Ovary (tissue), 9 donors: Measurements from ENCODE around the gene B9D1. TPM values are rescaled to one million over a fixed set of nuclear protein-coding genes. Genes with fewer than 3 reads are reported as not detected.

Source experiments
- DNase-seq, 5 donors: peaks; one replicate each; pipeline ENCODE4 v3.0.0-alpha.2; 2019 to 2020
- H3K27ac ChIP-seq, 2 donors: fragments of 200-600 bp; one replicate each; pipeline versions ENCODE4 v1.5.1 to v1.8.0; 2019 to 2022
- H3K27me3 ChIP-seq: fragments of 200-600 bp; one replicate; pipeline ENCODE4 v1.8.0; 2022
- H3K36me3 ChIP-seq: fragments of 200-600 bp; sonication (generic); one replicate; pipeline ENCODE4 v1.5.1; 2019
- H3K4me1 ChIP-seq: one replicate; pipeline ENCODE4 v1.8.1; 2013; ENCODE audit warnings: mild to moderate bottlenecking, moderate library complexity; ENCODE audit not compliant: insufficient read depth
- H3K4me3 ChIP-seq: fragments of 200-600 bp; sonication (generic); one replicate; pipeline ENCODE4 v1.5.1; 2017
- H3K9me3 ChIP-seq, 2 donors: fragments of 200-600 bp in 1 of 2; sonication (generic) in 1 of 2; one replicate each; pipeline versions ENCODE4 v1.5.1 to v1.8.1; 2013 to 2019; ENCODE audit warnings: mild to moderate bottlenecking in 1 of 2, moderate library complexity in 1 of 2
- CTCF ChIP-seq, 3 donors: fragments of 450-650 bp in 2 of 3; fragments of 200-600 bp in 1 of 3; IDR thresholded peaks; one replicate each; pipeline versions ENCODE4 v1.5.1 to v1.8.0; 2016 to 2022; ENCODE audit warnings: antibody characterized with exemption in 3 of 3, mild to moderate bottlenecking in 1 of 3
- EP300 ChIP-seq: sonication (generic); formaldehyde crosslinking; IDR thresholded peaks from one replicate; pipeline ENCODE4 v1.6.1; 2017; ENCODE audit warnings: antibody characterized with exemption
- POLR2A ChIP-seq: fragments of 450-650 bp; IDR thresholded peaks from one replicate; pipeline ENCODE4 v1.6.1; 2017; ENCODE audit warnings: antibody characterized with exemption, mild to moderate bottlenecking, moderate library complexity
- WGBS, 3 donors: extraction: QIAGEN DNeasy Blood & Tissue Kit in 1 of 3; methylation state at CpG; one replicate each; pipeline versions ENCODE4 v1.1.5 to v1.1.7; 2013 to 2017; 5-methylcytosine and 5-hydroxymethylcytosine counted together
- intact Hi-C, 4 donors: fragments of 100-400 bp; cut with DNase I; formaldehyde crosslinking; loops; one replicate each; pipeline versions ENCODE4 v1.11.0 to v1.15.1; 2022 to 2023
- polyA plus RNA-seq, 2 donors: library from polyadenylated mRNA; stranded (reverse); fragments of 200-250 nt in 1 of 2; fragments of 350-450 nt in 1 of 2; fragmentation: Illumina TruSeq in 1 of 2; extraction: RNeasy Lipid Tissue Mini Kit (QIAGEN cat#74804) in 1 of 2; gene quantifications; one replicate each; pipeline ENCODE4 v1.2.3, GENCODE V29; 2013 to 2014
- total RNA-seq, 7 donors: library from RNA; depleted of rRNA in 2 of 7; stranded (reverse); fragments of >200 nt in 2 of 7; fragmentation: NEBNext Ultra II Directional in 3 of 7; extraction: Animal tissue kit (Norgen Biotek cat#: 25700) in 3 of 7; gene quantifications; one replicate each; pipeline versions ENCODE4 v1.1.0 to v1.2.4, GENCODE V29; 2016 to 2023
- donor health status: DM: no; HTN: no; CAD: no; lungs with moderate emphysema.
- donor health status: DM: no; HTN: no; CAD: no.
- donor health status: Bipolar disorder and iron deficiency.
- donor health status: DM: yes; HTN: yes; CAD: no.
- donor health status: DM: no; HTN: no; CAD: no.
- donor health status: DM: yes; HTN: yes; CAD: no.

Gene B9D1
- total and polyA plus RNA-seq, 9 donors = 11.9 to 60.5 (median 22.2) TPM

- DNase-seq = no peak
- WGBS, 3 donors = 87 to 91% (median 90%) methylated on average over 5 of the region's 5 CpGs
- H3K9me3 ChIP-seq = no peaks in the 10 kb centered on the region
- intact Hi-C loops = no loop called here
- H3K4me1 ChIP-seq = peaks cover 5% of the 10 kb centered on the region
- TF ChIP-seq POLR2A = no peak
- no peak overlapping the region for H3K4me3 ChIP-seq
- no peaks in the 10 kb centered on the region for H3K36me3 ChIP-seq
- no peaks in the 10 kb centered on the region for H3K27me3 ChIP-seq
- H3K27ac ChIP-seq = no peak overlapping the region
Observed at GRCh38 chr17:19301274-19301951, 61.1 kb downstream of the B9D1 start.

- Histone ChIP-seq H3K36me3 (no peaks in the 10 kb centered on the region), H3K27ac (no peak overlapping the region), H3K27me3 (no peaks in the 10 kb centered on the region), H3K4me3 (no peak overlapping the region), H3K4me1 (peaks cover 5% of the 10 kb centered on the region), H3K9me3 (no peaks in the 10 kb centered on the region)
- intact Hi-C loops = no loop called here
- no peak for DNase-seq
- WGBS, 3 donors = 97 to 99% (median 98%) methylated on average over 7 of the region's 7 CpGs
- no peak for TF ChIP-seq POLR2A
- TF ChIP-seq CTCF (IDR thresholded peaks at IDR 0.05) = no peak
- TF ChIP-seq EP300 = no peak
Observed at GRCh38 chr17:19299866-19300265, 62.7 kb downstream of the B9D1 start.

- peaks cover 5% of the 10 kb centered on the region for H3K4me1 ChIP-seq
- intact Hi-C loops = no loop called here
- WGBS, 3 donors = 80 to 82% (median 81%) methylated on average over 4 of the region's 4 CpGs
Observed at GRCh38 chr17:19299214-19299747, 63.2 kb downstream of the B9D1 start.

GRCh38 chr17:19298569-19299213, 63.8 kb downstream of the B9D1 start:
- H3K4me1 ChIP-seq = peaks cover 5% of the 10 kb centered on the region
- no peak overlapping the region for H3K4me3 ChIP-seq
- TF ChIP-seq POLR2A (no peak), EP300 (no peak), CTCF (IDR thresholded peaks at IDR 0.05) (no peak)
- no peak for DNase-seq
- H3K27ac ChIP-seq = no peak overlapping the region
- H3K27me3 ChIP-seq = no peaks in the 10 kb centered on the region
- whole genome bisulfite sequencing, 3 donors = 49 to 53% (median 53%) methylated on average over 6 of the region's 6 CpGs
- intact Hi-C loops = no loop called here
- no peaks in the 10 kb centered on the region for H3K9me3 ChIP-seq
- no peaks in the 10 kb centered on the region for H3K36me3 ChIP-seq

More at GRCh38 chr17:19299214-19299747, 63.2 kb downstream of the B9D1 start:
- TF ChIP-seq POLR2A (no peak), EP300 (no peak), CTCF (IDR thresholded peaks at IDR 0.05) (no peak)
- Histone ChIP-seq H3K4me3 (no peak overlapping the region), H3K27me3 (no peaks in the 10 kb centered on the region), H3K36me3 (no peaks in the 10 kb centered on the region), H3K27ac (no peak overlapping the region), H3K9me3 (no peaks in the 10 kb centered on the region)
- no peak for DNase-seq
